ENCODE data around the gene INTS1.

DNA sequence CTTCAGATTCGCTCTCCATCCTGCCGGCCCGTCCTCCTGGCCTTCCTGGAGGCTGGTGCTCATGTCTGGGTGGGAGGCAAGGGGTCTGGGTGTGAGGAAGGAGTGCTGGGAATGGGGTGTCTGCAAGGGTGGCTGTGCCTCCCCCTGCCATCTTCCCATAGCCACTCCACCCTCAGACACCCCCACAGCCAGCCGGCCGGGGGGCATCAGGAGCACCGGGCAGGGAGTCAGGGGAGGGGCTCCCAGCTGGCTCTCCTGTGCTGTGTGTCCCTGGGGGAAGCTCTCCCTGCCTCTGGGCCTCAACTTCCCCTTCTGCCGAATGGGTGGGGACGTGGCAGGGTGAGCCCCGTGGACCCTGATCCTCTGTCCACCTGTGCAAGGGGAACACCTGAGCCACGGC is 63.6 kb downstream of the INTS1 start:
- TF ChIP-seq POLR2A (IDR thresholded peaks at IDR 0.05; ENCODE audit: low read depth, low read length), result no peak
- TF ChIP-seq POLR2AphosphoS5 (IDR thresholded peaks at IDR 0.05; ENCODE audit: low read depth, low read length), result no peak
- TF ChIP-seq TAF1 (IDR thresholded peaks at IDR 0.05; ENCODE audit: low read depth, low read length), result no peak
- no peak for TF ChIP-seq POU2F2 (IDR thresholded peaks at IDR 0.05; ENCODE audit: low read depth, low read length)
